K562 (cell line): ENCODE data around the gene TRAPPC2L. TPM values are rescaled to one million over a fixed set of nuclear protein-coding genes. Genes with fewer than 3 reads are reported as not detected.

Experiments used
- ATAC-seq: fragments of 200-7000 bp; cut with Tn5 transposase; 3 replicates; pipeline ENCODE4 v1.9.1; 2020; ENCODE audit warnings: moderate library complexity
- BruUV-seq: library from RNA; stranded (reverse); fragments of 400-500 nt; replicated peaks from 2 replicates; lab custom pipeline; 2021; lab: Mats Ljungman, UMichigan
- CTCF ChIA-PET: fragments of 300-600 bp; formaldehyde crosslinking; extraction: SDS; loops from one replicate; lab custom pipeline; 2021; ENCODE audit warnings: low intra/inter-chr PET ratio; lab: Yijun Ruan, JAX
- POLR2A ChIA-PET: fragments of 300-600, 350-650 bp; sonication (Branson Sonifier 250); formaldehyde crosslinking; extraction: SDS; loops from one replicate; lab custom pipeline; 2021; ENCODE audit warnings: antibody characterized with exemption, inconsistent platforms; lab: Yijun Ruan, JAX
- DNase-seq, 4 experiments: peaks; one replicate each; pipeline versions ENCODE4 v3.0.0 to v3.0.0-alpha.2; 2011 to 2018; ENCODE audit warnings: low spot score in 3 of 4, mixed read lengths in 3 of 4; ENCODE audit errors: extremely low read depth in 1 of 4
- FAIRE-seq: peaks from 2 replicates; lab custom pipeline; 2011; peaks lifted over from hg19 to GRCh38; lab: Jason Lieb, UNC
- H2AFZ ChIP-seq: 2 replicates; pipeline ENCODE4 v1.6.0; 2011; ENCODE audit warnings: low read depth, low read length, control low read depth, inconsistent platforms
- H3K27ac ChIP-seq: fragments of 200-600 bp; 3 replicates; pipeline ENCODE4 v1.8.0; 2011; ENCODE audit warnings: low read depth, mild to moderate bottlenecking, control low read depth, inconsistent platforms, low read length, moderate library complexity, mixed read lengths; ENCODE audit errors: extremely low read depth
- H3K27me3 ChIP-seq, 2 experiments: fragments of 300-600 bp in 1 of 2; 2 replicates in 1 of 2; 3 replicates in 1 of 2; pipeline versions ENCODE4 v1.6.0 to v1.8.0; 2011; ENCODE audit warnings: inconsistent platforms in 2 of 2, low read length in 2 of 2, mild to moderate bottlenecking in 1 of 2, mixed read lengths in 1 of 2, moderate library complexity in 1 of 2; ENCODE audit not compliant: control insufficient read depth in 2 of 2, insufficient read depth in 2 of 2
- H3K36me3 ChIP-seq: fragments of 300-600 bp; 3 replicates; pipeline ENCODE4 v1.8.0; 2011; ENCODE audit warnings: mild to moderate bottlenecking, low read length, inconsistent platforms; ENCODE audit not compliant: control insufficient read depth, insufficient read depth
- H3K4me1 ChIP-seq, 2 experiments: fragments of 200-600 bp in 1 of 2; replicated peaks in 1 of 2; 2 replicates in 1 of 2; 3 replicates in 1 of 2; pipeline versions ENCODE4 v1.5.1 to v1.8.0; 2011; ENCODE audit warnings: inconsistent platforms in 2 of 2, low read length in 2 of 2, mild to moderate bottlenecking in 1 of 2, mixed read lengths in 1 of 2, moderate library complexity in 1 of 2; ENCODE audit not compliant: control insufficient read depth in 2 of 2, insufficient read depth in 2 of 2
- H3K4me2 ChIP-seq: 2 replicates; pipeline ENCODE4 v1.6.1; 2011; ENCODE audit warnings: low read length, control low read depth, inconsistent platforms, mixed read lengths; ENCODE audit not compliant: insufficient read depth
- H3K4me3 ChIP-seq: fragments of 200-600 bp; sonication (generic), shearing (Covaris generic); 2 replicates; pipeline ENCODE4 v1.5.1; 2016; ENCODE audit warnings: control low read depth, inconsistent platforms
- H3K79me2 ChIP-seq: fragments of 200-600 bp; 3 replicates; pipeline ENCODE4 v1.8.0; 2011; ENCODE audit warnings: low read length, inconsistent platforms; ENCODE audit not compliant: control insufficient read depth, insufficient read depth
- H3K9ac ChIP-seq, 2 experiments: 2 replicates each; pipeline versions ENCODE4 v1.6.0 to v1.6.1; 2011; ENCODE audit warnings: low read depth in 2 of 2, low read length in 2 of 2, control low read depth in 1 of 2, inconsistent platforms in 1 of 2, mild to moderate bottlenecking in 1 of 2, mixed read lengths in 1 of 2; ENCODE audit not compliant: insufficient read depth in 1 of 2
- H3K9me1 ChIP-seq: one replicate; pipeline ENCODE4 v1.6.0; 2011; ENCODE audit warnings: inconsistent platforms, mild to moderate bottlenecking, low read length, moderate library complexity; ENCODE audit not compliant: control insufficient read depth, insufficient read depth
- H3K9me3 ChIP-seq: replicated peaks from 2 replicates; pipeline ENCODE4 v1.5.1; 2011; ENCODE audit warnings: low read depth, low read length, inconsistent platforms; ENCODE audit not compliant: control insufficient read depth, insufficient read depth
- H4K20me1 ChIP-seq: replicated peaks from 2 replicates; pipeline ENCODE4 v1.6.1; 2011; ENCODE audit warnings: low read length, inconsistent platforms, mixed read lengths; ENCODE audit not compliant: control insufficient read depth, insufficient read depth
- CAMTA2 ChIP-seq: fragments of 250-450 bp; sonication (Bioruptor Pico); conservative IDR thresholded peaks from 2 replicates; pipeline ENCODE4 v1.5.1; 2022
- EGR1 ChIP-seq: fragments of 450-650 bp; conservative IDR thresholded peaks from 2 replicates; pipeline ENCODE4 v1.6.1; 2017; ENCODE audit warnings: mild to moderate bottlenecking
- RBM22 ChIP-seq: fragments of 200-400 bp; formaldehyde crosslinking; IDR thresholded peaks from 2 replicates; pipeline ENCODE4 v1.6.1; 2018; ENCODE audit warnings: low read length, low read depth; ENCODE audit not compliant: poor library complexity, severe bottlenecking
- ZNF133 ChIP-seq: fragments of 250-450 bp; sonication (Bioruptor Pico); IDR thresholded peaks from 2 replicates; pipeline ENCODE4 v1.4.0; 2020; ENCODE audit warnings: mild to moderate bottlenecking
- ZNF77 ChIP-seq: fragments of 250-450 bp; sonication (Bioruptor Pico); IDR thresholded peaks from 2 replicates; pipeline ENCODE4 v1.5.0; 2020
- WGBS: fragments of 100-300 bp; shearing (Covaris generic); methylation state at CpG from one replicate; pipeline ENCODE4 v1.1.6; 2016; ENCODE audit warnings: low coverage, mixed read lengths; ENCODE audit not compliant: insufficient coverage; ENCODE audit errors: missing lambda C conversion rate; 5-methylcytosine and 5-hydroxymethylcytosine counted together
- in situ Hi-C: fragments of 300-500 bp; cut with MboI; formaldehyde crosslinking; loops from 4 replicates; pipeline ENCODE4 v1.15.0; 2018; ENCODE audit warnings: inconsistent platforms, mixed read lengths
- intact Hi-C: fragments of 100-400 bp; cut with micrococcal nuclease; formaldehyde crosslinking; loops from 2 replicates; pipeline ENCODE4 v1.14.2; 2022
- polyA plus RNA-seq, 8 experiments: library from polyadenylated mRNA; depleted of rRNA in 4 of 8; stranded (reverse) in 5 of 8; unstranded in 3 of 8; fragments of >200 nt; fragmentation: Nextera tagmentation in 2 of 8; fragmentation: Illumina TruSeq in 1 of 8; extraction: Ambion mirVana in 2 of 8; extraction: Trizol in 1 of 8; gene quantifications; 2 replicates each; pipeline versions ENCODE4 v1.2.1 to v1.2.3, GENCODE V29; 2011 to 2014; ENCODE audit warnings: inconsistent platforms in 1 of 8, missing spikeins in 1 of 8
- total RNA-seq, 7 experiments: library from RNA; depleted of rRNA in 6 of 7; stranded (reverse); fragments of >200 nt in 6 of 7; fragmentation: Illumina TruSeq in 2 of 7; extraction: Trizol in 2 of 7; gene quantifications; 2 replicates each; pipeline versions ENCODE4 v1.2.1 to v1.2.3, GENCODE V29; 2011 to 2021; ENCODE audit warnings: low replicate concordance in 1 of 7
- TF ChIP-seq, protein P1 (sequence below), 2 experiments: fragments of 450-650 bp; formaldehyde crosslinking in 1 of 2; IDR thresholded peaks; 2 replicates each; pipeline versions ENCODE4 v1.4.0 to v1.6.1; 2014 to 2020; ENCODE audit warnings: mild to moderate bottlenecking in 2 of 2, borderline replicate concordance in 1 of 2, low read depth in 1 of 2
- TF ChIP-seq, protein P2 (sequence below): fragments of 250-450 bp; sonication (Bioruptor Pico); IDR thresholded peaks from 2 replicates; pipeline ENCODE4 v1.5.0; 2020; ENCODE audit warnings: mild to moderate bottlenecking, borderline replicate concordance

The TRAPPC2L gene
- total and polyA plus RNA-seq, 9 of the 15 experiments (the other 6 are each of a cell fraction or from before 2014, with no cell fraction given), result 60.4 to 398 (median 97.5) TPM

DNA sequence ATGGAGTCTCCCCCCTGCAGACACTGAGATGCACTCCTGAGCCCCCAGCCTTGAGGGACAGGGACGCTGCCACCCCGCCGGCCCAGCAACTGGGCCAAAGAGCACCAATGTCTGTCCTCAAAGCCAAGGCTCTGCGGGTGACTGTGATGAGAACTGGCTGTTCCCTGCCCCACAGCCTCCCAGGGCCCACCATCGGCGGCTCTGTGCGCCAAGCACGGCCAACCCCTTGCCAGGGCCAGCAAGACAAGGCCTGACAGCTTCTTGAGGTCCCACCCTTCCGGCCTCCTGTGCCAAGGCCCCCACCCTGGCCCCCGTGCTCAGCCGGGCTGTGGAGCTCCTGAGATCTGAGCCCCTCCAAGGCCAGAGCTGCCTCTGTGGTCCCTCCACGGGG is 43.7 kb downstream of the TRAPPC2L start:
- intact Hi-C loops (no loop called here), in situ Hi-C loops (no loop called here)
- Histone ChIP-seq H3K36me3 (peaks cover 96% of the 10 kb centered on the region; the same call in 2 of the 3 replicates), H3K27me3 (no peaks in the 10 kb centered on the region), H3K4me2 (no peak overlapping the region), H3K9ac (peak overlapping the region in 1 of 2 experiments; percentile 9; a peak in 1 of 4 replicates), H3K27ac (no peak overlapping the region), H3K4me3 (no peak overlapping the region), H4K20me1 (peaks cover 28% of the 10 kb centered on the region), H3K9me3 (no peaks in the 10 kb centered on the region), H3K9me1 (peaks cover 7% of the 10 kb centered on the region), H2AFZ (no peak overlapping the region), H3K79me2 (peaks cover 68% of the 10 kb centered on the region), H3K4me1 (peaks cover 5 to 72% of the 10 kb centered on the region in 2 experiments; a peak in 3 of 5 replicates)
- ChIA-PET CTCF (no interaction called here), POLR2A (interaction anchor here (1.0 kb wide), 2 partner anchors 13 to 168 kb away, joined by 3 read pairs; no protein-coding TSS in a partner anchor)
- ATAC-seq (no peak), FAIRE-seq (no peak), DNase-seq (no peak)
- BruUV-seq, result no TSS peak
- 99% methylated on average over 11 of the region's 12 CpGs for WGBS
- no peak for TF ChIP-seq ZNF133 (CRISPR knock-in tag)
- no peak for TF ChIP-seq EGR1
- TF ChIP-seq, protein P1, sequence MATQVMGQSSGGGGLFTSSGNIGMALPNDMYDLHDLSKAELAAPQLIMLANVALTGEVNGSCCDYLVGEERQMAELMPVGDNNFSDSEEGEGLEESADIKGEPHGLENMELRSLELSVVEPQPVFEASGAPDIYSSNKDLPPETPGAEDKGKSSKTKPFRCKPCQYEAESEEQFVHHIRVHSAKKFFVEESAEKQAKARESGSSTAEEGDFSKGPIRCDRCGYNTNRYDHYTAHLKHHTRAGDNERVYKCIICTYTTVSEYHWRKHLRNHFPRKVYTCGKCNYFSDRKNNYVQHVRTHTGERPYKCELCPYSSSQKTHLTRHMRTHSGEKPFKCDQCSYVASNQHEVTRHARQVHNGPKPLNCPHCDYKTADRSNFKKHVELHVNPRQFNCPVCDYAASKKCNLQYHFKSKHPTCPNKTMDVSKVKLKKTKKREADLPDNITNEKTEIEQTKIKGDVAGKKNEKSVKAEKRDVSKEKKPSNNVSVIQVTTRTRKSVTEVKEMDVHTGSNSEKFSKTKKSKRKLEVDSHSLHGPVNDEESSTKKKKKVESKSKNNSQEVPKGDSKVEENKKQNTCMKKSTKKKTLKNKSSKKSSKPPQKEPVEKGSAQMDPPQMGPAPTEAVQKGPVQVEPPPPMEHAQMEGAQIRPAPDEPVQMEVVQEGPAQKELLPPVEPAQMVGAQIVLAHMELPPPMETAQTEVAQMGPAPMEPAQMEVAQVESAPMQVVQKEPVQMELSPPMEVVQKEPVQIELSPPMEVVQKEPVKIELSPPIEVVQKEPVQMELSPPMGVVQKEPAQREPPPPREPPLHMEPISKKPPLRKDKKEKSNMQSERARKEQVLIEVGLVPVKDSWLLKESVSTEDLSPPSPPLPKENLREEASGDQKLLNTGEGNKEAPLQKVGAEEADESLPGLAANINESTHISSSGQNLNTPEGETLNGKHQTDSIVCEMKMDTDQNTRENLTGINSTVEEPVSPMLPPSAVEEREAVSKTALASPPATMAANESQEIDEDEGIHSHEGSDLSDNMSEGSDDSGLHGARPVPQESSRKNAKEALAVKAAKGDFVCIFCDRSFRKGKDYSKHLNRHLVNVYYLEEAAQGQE (IDR thresholded peaks at IDR 0.05; ENCODE audit: borderline replicate concordance), result no peak
- TF ChIP-seq, protein P1 (CRISPR knock-in tag; IDR thresholded peaks at IDR 0.05; ENCODE audit: low read depth), result no peak
- TF ChIP-seq ZNF77 (CRISPR knock-in tag), result no peak
- peak; percentile 69 for TF ChIP-seq RBM22
- no peak for TF ChIP-seq CAMTA2
- TF ChIP-seq, protein P2, sequence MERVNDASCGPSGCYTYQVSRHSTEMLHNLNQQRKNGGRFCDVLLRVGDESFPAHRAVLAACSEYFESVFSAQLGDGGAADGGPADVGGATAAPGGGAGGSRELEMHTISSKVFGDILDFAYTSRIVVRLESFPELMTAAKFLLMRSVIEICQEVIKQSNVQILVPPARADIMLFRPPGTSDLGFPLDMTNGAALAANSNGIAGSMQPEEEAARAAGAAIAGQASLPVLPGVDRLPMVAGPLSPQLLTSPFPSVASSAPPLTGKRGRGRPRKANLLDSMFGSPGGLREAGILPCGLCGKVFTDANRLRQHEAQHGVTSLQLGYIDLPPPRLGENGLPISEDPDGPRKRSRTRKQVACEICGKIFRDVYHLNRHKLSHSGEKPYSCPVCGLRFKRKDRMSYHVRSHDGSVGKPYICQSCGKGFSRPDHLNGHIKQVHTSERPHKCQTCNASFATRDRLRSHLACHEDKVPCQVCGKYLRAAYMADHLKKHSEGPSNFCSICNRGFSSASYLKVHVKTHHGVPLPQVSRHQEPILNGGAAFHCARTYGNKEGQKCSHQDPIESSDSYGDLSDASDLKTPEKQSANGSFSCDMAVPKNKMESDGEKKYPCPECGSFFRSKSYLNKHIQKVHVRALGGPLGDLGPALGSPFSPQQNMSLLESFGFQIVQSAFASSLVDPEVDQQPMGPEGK (CRISPR knock-in tag), result no peak
